ENCODE measurements around the gene HSPA1A.
"Not testable (repeated sequence)": the region's sequence is repeated elsewhere in the genome, so short reads cannot be mapped to it uniquely, and the experiment has no call there.

HSPA1A gene

GRCh38 chr6:31838968-31839367 is 23.6 kb downstream of the HSPA1A start:
- Histone ChIP-seq H3K4me1 (ENCODE audit: control insufficient read depth in 1 of 2, insufficient read depth in 1 of 2, low read depth in 1 of 2, low read length in 1 of 2) (peaks cover 35 to 37% of the 10 kb centered on the region in 2 experiments), H3K9me3 (no peaks in the 10 kb centered on the region), H3K4me3 (ENCODE audit: low read depth in 1 of 2, low read length in 1 of 2) (no peak overlapping the region), H3K27ac (no peak overlapping the region), H3K27me3 (no peaks in the 10 kb centered on the region), H3K36me3 (peaks cover 41% of the 10 kb centered on the region)
- TF ChIP-seq CTCF (IDR thresholded peaks at IDR 0.05), result no peak

- H3K4me3 ChIP-seq (ENCODE audit: low read depth in 1 of 2, low read length in 1 of 2); H3K9me3 ChIP-seq; H3K27ac ChIP-seq; H3K27me3 ChIP-seq: not testable (repeated sequence)
- Histone ChIP-seq H3K36me3 (peaks cover 41% of the 10 kb centered on the region), H3K4me1 (ENCODE audit: control insufficient read depth in 1 of 2, insufficient read depth in 1 of 2, low read depth in 1 of 2, low read length in 1 of 2) (peaks cover 31 to 32% of the 10 kb centered on the region in 2 experiments)
Observed at GRCh38 chr6:31839779-31840126, 24.4 kb downstream of the HSPA1A start.

- peaks cover 11% of the 10 kb centered on the region in 2 experiments for H3K4me1 ChIP-seq (ENCODE audit: control insufficient read depth in 1 of 2, insufficient read depth in 1 of 2, low read depth in 1 of 2, low read length in 1 of 2)
- H3K27me3 ChIP-seq, result no peaks in the 10 kb centered on the region
- no peak for TF ChIP-seq CTCF (IDR thresholded peaks at IDR 0.05)
- H3K36me3 ChIP-seq, result peaks cover 41% of the 10 kb centered on the region
- H3K9me3 ChIP-seq, result no peaks in the 10 kb centered on the region
- no peak overlapping the region for H3K4me3 ChIP-seq (ENCODE audit: low read depth in 1 of 2, low read length in 1 of 2)
- H3K27ac ChIP-seq, result no peak overlapping the region
Observed at GRCh38 chr6:31842053-31842452, 26.7 kb downstream of the HSPA1A start.

GRCh38 chr6:31844507-31844906 is 29.2 kb downstream of the HSPA1A start:
- Histone ChIP-seq H3K9me3 (no peaks in the 10 kb centered on the region), H3K27ac (no peak overlapping the region), H3K27me3 (no peaks in the 10 kb centered on the region), H3K36me3 (peaks cover 21% of the 10 kb centered on the region), H3K4me3 (ENCODE audit: low read depth in 1 of 2, low read length in 1 of 2) (no peak overlapping the region), H3K4me1 (ENCODE audit: control insufficient read depth in 1 of 2, insufficient read depth in 1 of 2, low read depth in 1 of 2, low read length in 1 of 2) (no peaks in the 10 kb centered on the region)
- no peak for TF ChIP-seq CTCF (IDR thresholded peaks at IDR 0.05)

GRCh38 chr6:31847276-31847978 is 32.1 kb downstream of the HSPA1A start:
- TF ChIP-seq CTCF (IDR thresholded peaks at IDR 0.05), result no peak
- no peak overlapping the region for H3K27ac ChIP-seq

GRCh38 chr6:31850765-31851484 is 35.6 kb downstream of the HSPA1A start:
- no peaks in the 10 kb centered on the region for H3K4me1 ChIP-seq (ENCODE audit: control insufficient read depth in 1 of 2, insufficient read depth in 1 of 2, low read depth in 1 of 2, low read length in 1 of 2)
- no peaks in the 10 kb centered on the region for H3K27me3 ChIP-seq
- H3K27ac ChIP-seq, result no peak overlapping the region
- no peaks in the 10 kb centered on the region for H3K9me3 ChIP-seq
- TF ChIP-seq CTCF (IDR thresholded peaks at IDR 0.05), result no peak
- H3K4me3 ChIP-seq (ENCODE audit: low read depth in 1 of 2, low read length in 1 of 2), result no peak overlapping the region
- H3K36me3 ChIP-seq, result no peaks in the 10 kb centered on the region

More at GRCh38 chr6:31847276-31847978, 32.1 kb downstream of the HSPA1A start:
- no peaks in the 10 kb centered on the region for H3K4me1 ChIP-seq (ENCODE audit: control insufficient read depth in 1 of 2, insufficient read depth in 1 of 2, low read depth in 1 of 2, low read length in 1 of 2)
- H3K27me3 ChIP-seq, result no peaks in the 10 kb centered on the region
- H3K4me3 ChIP-seq (ENCODE audit: low read depth in 1 of 2, low read length in 1 of 2), result no peak overlapping the region
- H3K36me3 ChIP-seq, result no peaks in the 10 kb centered on the region
- no peaks in the 10 kb centered on the region for H3K9me3 ChIP-seq

All from neutrophil (primary cell).